Mesenchymal stem cell (in vitro differentiated cells and primary cell): Measurements from ENCODE around the gene PRKCB.

Experiments used
- DNase-seq: peaks from one replicate; pipeline ENCODE4 v3.0.0-alpha.2; 2013
- H2AFZ ChIP-seq: one replicate; pipeline ENCODE4 v1.6.1; 2013; ENCODE audit warnings: low read depth, mild to moderate bottlenecking, control low read depth, inconsistent platforms, low read length, moderate library complexity
- H2AK5ac ChIP-seq: 2 replicates; pipeline ENCODE4 v1.6.1; 2013; ENCODE audit warnings: low read length, moderate library complexity, mild to moderate bottlenecking, inconsistent platforms; ENCODE audit not compliant: severe bottlenecking
- H2BK120ac ChIP-seq: one replicate; pipeline ENCODE4 v1.6.1; 2013; ENCODE audit warnings: low read depth, mild to moderate bottlenecking, inconsistent platforms, low read length, moderate library complexity
- H2BK12ac ChIP-seq, 2 experiments: one replicate each; pipeline ENCODE4 v1.6.1; 2013; ENCODE audit warnings: inconsistent platforms in 2 of 2, low read length in 2 of 2, mild to moderate bottlenecking in 2 of 2, moderate library complexity in 2 of 2, control low read depth in 1 of 2
- H2BK15ac ChIP-seq: one replicate; pipeline ENCODE4 v1.6.1; 2013; ENCODE audit warnings: mild to moderate bottlenecking, low read depth, inconsistent platforms; ENCODE audit not compliant: poor library complexity, severe bottlenecking
- H2BK5ac ChIP-seq: 2 replicates; pipeline ENCODE4 v1.6.1; 2013; ENCODE audit warnings: low read depth, mild to moderate bottlenecking, low read length, control low read depth, inconsistent platforms; ENCODE audit not compliant: poor library complexity, severe bottlenecking
- H3K14ac ChIP-seq, 2 experiments: one replicate each; pipeline ENCODE4 v1.6.1; 2013; ENCODE audit warnings: inconsistent platforms in 2 of 2, low read length in 2 of 2, control low read depth in 1 of 2, mild to moderate bottlenecking in 1 of 2, moderate library complexity in 1 of 2
- H3K18ac ChIP-seq, 2 experiments: one replicate each; pipeline ENCODE4 v1.6.1; 2013; ENCODE audit warnings: inconsistent platforms in 2 of 2, low read length in 2 of 2, control low read depth in 1 of 2, low read depth in 1 of 2, mild to moderate bottlenecking in 1 of 2
- H3K23ac ChIP-seq, 2 experiments: one replicate each; pipeline ENCODE4 v1.6.1; 2013; ENCODE audit warnings: inconsistent platforms in 2 of 2, low read length in 2 of 2, mild to moderate bottlenecking in 2 of 2, moderate library complexity in 2 of 2, control low read depth in 1 of 2
- H3K27ac ChIP-seq: 2 replicates; pipeline ENCODE4 v1.5.1; 2013; ENCODE audit warnings: mild to moderate bottlenecking, moderate library complexity, low read length, control low read depth, inconsistent platforms; ENCODE audit not compliant: poor library complexity, severe bottlenecking
- H3K27me3 ChIP-seq, 2 experiments: 2 replicates each; pipeline versions ENCODE4 v1.6.1 to v1.7.0; 2013; ENCODE audit warnings: low read length in 2 of 2, mild to moderate bottlenecking in 2 of 2, moderate library complexity in 2 of 2, control low read depth in 1 of 2, inconsistent platforms in 1 of 2; ENCODE audit not compliant: control insufficient read depth in 1 of 2, insufficient read depth in 1 of 2
- H3K36me3 ChIP-seq, 2 experiments: 2 replicates each; pipeline versions ENCODE4 v1.6.1 to v1.7.0; 2013; ENCODE audit warnings: low read length in 2 of 2, control low read depth in 1 of 2, inconsistent platforms in 1 of 2, low read depth in 1 of 2, mild to moderate bottlenecking in 1 of 2; ENCODE audit not compliant: insufficient read depth in 2 of 2, control insufficient read depth in 1 of 2
- H3K4ac ChIP-seq, 2 experiments: one replicate each; pipeline ENCODE4 v1.6.1; 2013; ENCODE audit warnings: inconsistent platforms in 2 of 2, low read length in 2 of 2, mild to moderate bottlenecking in 2 of 2, moderate library complexity in 2 of 2, control low read depth in 1 of 2, low read depth in 1 of 2
- H3K4me1 ChIP-seq: 2 replicates; pipeline ENCODE4 v1.6.1; 2013; ENCODE audit warnings: low read depth, low read length, control low read depth; ENCODE audit not compliant: control insufficient read depth, insufficient read depth
- H3K4me2 ChIP-seq: 2 replicates; pipeline ENCODE4 v1.6.1; 2013; ENCODE audit warnings: low read length, mild to moderate bottlenecking, inconsistent platforms; ENCODE audit not compliant: poor library complexity, severe bottlenecking
- H3K4me3 ChIP-seq, 2 experiments: 2 replicates each; pipeline versions ENCODE4 v1.5.1 to v1.7.0; 2013; ENCODE audit warnings: low read length in 2 of 2, mild to moderate bottlenecking in 2 of 2, control low read depth in 1 of 2, low read depth in 1 of 2; ENCODE audit not compliant: insufficient read depth in 1 of 2
- H3K79me1 ChIP-seq: replicated peaks from 2 replicates; pipeline ENCODE4 v1.6.1; 2013; ENCODE audit warnings: mild to moderate bottlenecking, control low read depth, low read length, inconsistent platforms; ENCODE audit not compliant: poor library complexity, severe bottlenecking
- H3K9ac ChIP-seq: 2 replicates; pipeline ENCODE4 v1.7.0; 2013; ENCODE audit warnings: mild to moderate bottlenecking, low read length, moderate library complexity
- H3K9me3 ChIP-seq: 2 replicates; pipeline ENCODE4 v1.7.0; 2013; ENCODE audit warnings: mild to moderate bottlenecking, low read length; ENCODE audit not compliant: control insufficient read depth
- H4K8ac ChIP-seq: one replicate; pipeline ENCODE4 v1.6.1; 2013; ENCODE audit warnings: inconsistent platforms, mild to moderate bottlenecking, low read length, moderate library complexity
- H4K91ac ChIP-seq: one replicate; pipeline ENCODE4 v1.6.1; 2013; ENCODE audit warnings: mild to moderate bottlenecking, low read length, inconsistent platforms
- WGBS: methylation state at CpG from one replicate; pipeline ENCODE4 v1.1.7; 2013; ENCODE audit warnings: mixed read lengths; 5-methylcytosine and 5-hydroxymethylcytosine counted together

The PRKCB gene

DNA sequence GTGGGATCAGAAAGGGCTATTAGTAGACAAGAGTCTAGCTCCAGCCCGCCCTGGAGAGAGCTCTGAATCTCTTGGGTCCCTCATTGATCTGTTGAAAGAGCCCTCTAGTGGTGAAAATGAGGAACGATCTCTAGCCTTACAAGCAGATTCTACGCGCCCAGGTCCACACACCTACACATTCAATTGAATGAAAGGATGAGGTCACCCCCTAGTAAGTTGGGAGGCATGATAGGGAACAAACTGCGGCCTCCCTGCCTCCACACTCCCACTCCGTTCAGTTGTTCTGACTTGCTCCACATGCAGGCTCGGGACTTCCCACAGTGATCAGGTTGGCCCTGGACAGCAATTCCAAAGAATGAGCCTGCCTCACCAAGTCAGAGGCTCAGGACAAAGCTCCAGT is 417.4 kb downstream of the PRKCB start:
- H3K23ac ChIP-seq = no peak overlapping the region
- no peaks in the 10 kb centered on the region for H3K36me3 ChIP-seq
- H3K4me1 ChIP-seq = no peaks in the 10 kb centered on the region
- H2AFZ ChIP-seq = no peak overlapping the region
- H3K27me3 ChIP-seq = peaks cover 0 to 10% of the 10 kb centered on the region in 2 experiments
- H3K4me3 ChIP-seq = no peak overlapping the region
- 7% methylated on average over 7 of the region's 7 CpGs for WGBS
- no peak overlapping the region for H3K18ac ChIP-seq
- H2BK12ac ChIP-seq = no peak overlapping the region
- no peak overlapping the region for H2BK15ac ChIP-seq
- no peaks in the 10 kb centered on the region for H3K9me3 ChIP-seq
- H3K9ac ChIP-seq = no peak overlapping the region
- DNase-seq = peak; percentile 8
- H3K14ac ChIP-seq = no peak overlapping the region
- H2AK5ac ChIP-seq = no peak overlapping the region
- H3K79me1 ChIP-seq = no peaks in the 10 kb centered on the region
- no peak overlapping the region for H2BK120ac ChIP-seq
- H4K8ac ChIP-seq = no peak overlapping the region
- no peak overlapping the region for H3K27ac ChIP-seq
- no peak overlapping the region for H2BK5ac ChIP-seq
- no peak overlapping the region for H3K4me2 ChIP-seq
- no peak overlapping the region for H3K4ac ChIP-seq
- no peak overlapping the region for H4K91ac ChIP-seq

DNA sequence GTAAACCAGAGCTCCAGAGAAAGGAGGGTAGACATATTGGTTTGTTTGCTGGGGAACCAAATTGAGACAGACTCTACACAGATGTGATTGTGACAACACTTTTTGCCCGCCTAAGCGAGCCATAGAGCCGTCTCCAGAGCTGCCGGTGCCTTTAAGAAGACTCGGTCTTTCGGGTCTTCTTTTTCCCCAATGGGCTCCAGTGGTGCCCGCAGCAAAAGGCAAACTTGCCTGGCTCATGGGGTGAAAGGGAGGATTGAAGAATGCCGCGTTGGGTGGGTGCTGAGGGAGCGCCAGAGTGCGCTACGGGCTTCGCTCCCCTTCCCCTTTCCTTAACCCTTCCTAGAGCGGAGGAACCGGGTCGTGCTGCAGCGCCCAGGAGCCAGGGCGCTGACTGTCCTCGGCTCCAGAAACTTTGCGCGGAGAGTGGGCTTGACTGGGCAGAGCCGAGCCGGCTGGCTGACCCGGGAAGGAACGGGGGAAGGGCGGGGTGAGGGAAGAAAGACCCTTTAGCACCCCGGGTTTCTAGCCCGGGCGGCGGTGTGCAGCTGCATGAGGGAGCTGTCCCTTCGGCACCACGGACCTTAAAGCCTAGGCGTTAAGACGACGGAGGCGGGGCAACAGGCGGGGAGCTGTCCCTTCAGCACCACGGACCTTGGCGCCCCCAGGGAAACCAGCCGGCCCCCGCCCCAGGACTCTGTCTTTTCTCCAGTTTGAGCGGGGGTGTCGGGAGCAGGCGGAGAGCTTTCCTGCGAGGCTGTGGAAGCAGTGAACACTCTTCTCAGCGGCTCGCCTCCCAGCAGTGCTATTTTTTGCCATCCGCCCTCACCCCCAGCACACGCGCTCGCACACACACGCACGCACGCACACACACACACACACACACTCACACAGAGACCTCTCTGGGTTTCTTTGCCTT is 419.9 kb downstream of the PRKCB start, which contains the start of gene CACNG3:
Gene CACNG3 (plus strand): TSS at position 880 of the 916 bp plus-strand sequence. CDS start 420 bp downstream, outside the sequence.
- Histone ChIP-seq H2AFZ (no peak within 1 kb of the TSS), H3K27me3 (peaks cover 0 to 10% of the 10 kb centered on the region in 2 experiments), H2AK5ac (no peak within 1 kb of the TSS), H2BK12ac (no peak within 1 kb of the TSS), H2BK120ac (no peak within 1 kb of the TSS), H3K4me2 (no peak within 1 kb of the TSS), H3K23ac (no peak within 1 kb of the TSS), H3K4me3 (no peak within 1 kb of the TSS), H3K18ac (no peak within 1 kb of the TSS), H3K9me3 (no peaks in the 10 kb centered on the region), H3K4me1 (no peaks in the 10 kb centered on the region), H4K8ac (no peak within 1 kb of the TSS), H4K91ac (no peak within 1 kb of the TSS), H2BK15ac (no peak within 1 kb of the TSS), H2BK5ac (no peak within 1 kb of the TSS), H3K9ac (no peak within 1 kb of the TSS), H3K27ac (no peak within 1 kb of the TSS), H3K14ac (no peak within 1 kb of the TSS), H3K79me1 (no peaks in the 10 kb centered on the region), H3K4ac (no peak within 1 kb of the TSS), H3K36me3 (no peaks in the 10 kb centered on the region)
- DNase-seq = no peak
- WGBS = 4% methylated on average over 46 of the region's 54 CpGs

DNA sequence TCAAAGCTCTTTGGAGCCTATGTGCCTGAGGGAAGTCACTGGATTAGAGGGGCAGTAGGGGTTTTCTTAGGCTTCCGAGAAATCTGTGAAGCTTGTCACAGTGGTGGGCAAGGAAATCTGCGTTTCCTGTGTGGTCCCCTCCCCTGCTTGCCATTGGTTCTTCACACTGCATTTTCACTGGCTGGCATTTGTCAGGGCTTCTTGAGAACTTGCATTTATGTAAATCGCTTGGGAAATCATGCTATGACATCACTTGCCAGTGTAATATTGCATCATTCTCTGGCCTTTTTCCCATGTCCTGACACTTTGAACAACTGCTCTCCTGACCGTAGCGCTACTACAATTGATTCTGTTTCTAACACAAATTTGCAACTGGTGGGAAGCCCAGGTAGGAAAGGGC is 422.2 kb downstream of the PRKCB start:
- no peak for DNase-seq
- Histone ChIP-seq H2AFZ (no peak overlapping the region), H3K27ac (no peak overlapping the region), H3K9me3 (no peaks in the 10 kb centered on the region), H2AK5ac (no peak overlapping the region), H3K36me3 (no peaks in the 10 kb centered on the region), H2BK5ac (no peak overlapping the region), H3K9ac (no peak overlapping the region), H3K18ac (no peak overlapping the region), H2BK12ac (no peak overlapping the region), H3K4me3 (no peak overlapping the region), H2BK15ac (no peak overlapping the region), H3K4me1 (no peaks in the 10 kb centered on the region), H3K23ac (no peak overlapping the region), H3K4me2 (no peak overlapping the region), H3K79me1 (no peaks in the 10 kb centered on the region), H3K27me3 (peaks cover 0 to 10% of the 10 kb centered on the region in 2 experiments), H3K14ac (no peak overlapping the region), H4K91ac (no peak overlapping the region), H2BK120ac (no peak overlapping the region), H4K8ac (no peak overlapping the region), H3K4ac (no peak overlapping the region)
- WGBS = 51% methylated on average over 5 of the region's 5 CpGs

DNA sequence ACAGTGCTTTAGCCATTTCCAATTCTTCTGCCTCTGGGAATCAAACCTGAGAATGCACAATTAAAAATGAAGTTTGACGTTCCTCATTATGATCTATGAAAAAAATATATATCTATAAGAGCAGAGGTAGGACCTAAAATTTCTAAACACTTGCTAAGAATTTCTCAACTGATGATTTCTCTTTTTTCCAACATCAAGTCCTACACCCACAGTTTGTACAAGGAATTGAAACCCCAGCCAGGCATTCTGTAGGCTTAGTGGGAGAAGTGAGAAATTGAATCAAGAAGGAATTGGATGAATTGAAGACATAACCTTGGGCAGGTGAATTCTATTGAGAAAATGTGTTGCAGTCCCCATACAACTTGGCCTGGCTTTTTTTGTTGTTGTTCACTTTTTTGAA is 423.0 kb downstream of the PRKCB start:
- H3K4me3 ChIP-seq = no peak overlapping the region
- no peak overlapping the region for H3K4me2 ChIP-seq
- H4K8ac ChIP-seq = no peak overlapping the region
- no peak overlapping the region for H3K9ac ChIP-seq
- no peak overlapping the region for H3K23ac ChIP-seq
- no peak overlapping the region for H2AFZ ChIP-seq
- no peak overlapping the region for H4K91ac ChIP-seq
- no peak overlapping the region for H2BK12ac ChIP-seq
- no peaks in the 10 kb centered on the region for H3K4me1 ChIP-seq
- H3K36me3 ChIP-seq = no peaks in the 10 kb centered on the region
- no peak overlapping the region for H2BK120ac ChIP-seq
- no peak overlapping the region for H3K27ac ChIP-seq
- no peak for DNase-seq
- H3K4ac ChIP-seq = no peak overlapping the region
- H2BK5ac ChIP-seq = no peak overlapping the region
- no peaks in the 10 kb centered on the region for H3K79me1 ChIP-seq
- no peak overlapping the region for H3K18ac ChIP-seq
- no CpG with 5 or more reads among the region's 1 CpG for WGBS
- no peak overlapping the region for H2BK15ac ChIP-seq
- H2AK5ac ChIP-seq = no peak overlapping the region
- H3K9me3 ChIP-seq = no peaks in the 10 kb centered on the region
- no peak overlapping the region for H3K14ac ChIP-seq
- peaks cover 0 to 10% of the 10 kb centered on the region in 2 experiments for H3K27me3 ChIP-seq
